Spleen (tissue), 11 donors: ENCODE data around the gene SYT14. TPM values are rescaled to one million over a fixed set of nuclear protein-coding genes. Genes with fewer than 3 reads are reported as not detected.

Experiments
- DNase-seq: peaks from one replicate; pipeline ENCODE4 v3.0.0-alpha.2; 2020
- H3K27ac ChIP-seq, 8 donors: fragments of 200-600 bp; sonication (generic) in 7 of 8; 1 replicate in 4 of 8; 2 replicates in 4 of 8; pipeline versions ENCODE4 v1.5.0 to v1.8.0; 2016 to 2021; ENCODE audit warnings: inconsistent platforms in 4 of 8, mild to moderate bottlenecking in 4 of 8, moderate library complexity in 1 of 8
- H3K27me3 ChIP-seq, 7 donors: fragments of 200-600 bp; sonication (generic) in 6 of 7; replicated peaks in 1 of 7; 1 replicate in 4 of 7; 2 replicates in 3 of 7; pipeline versions ENCODE4 v1.5.0 to v1.8.0; 2016 to 2021; ENCODE audit warnings: inconsistent platforms in 3 of 7, mild to moderate bottlenecking in 1 of 7
- H3K36me3 ChIP-seq, 6 donors: fragments of 200-600 bp; sonication (generic) in 5 of 6; 1 replicate in 4 of 6; 2 replicates in 2 of 6; pipeline versions ENCODE4 v1.5.0 to v1.8.0; 2016 to 2021; ENCODE audit warnings: inconsistent platforms in 2 of 6
- H3K4me1 ChIP-seq, 6 donors: fragments of 200-600 bp; sonication (generic) in 5 of 6; 1 replicate in 3 of 6; 2 replicates in 3 of 6; pipeline versions ENCODE4 v1.5.0 to v1.8.0; 2016 to 2021; ENCODE audit warnings: inconsistent platforms in 3 of 6
- H3K4me3 ChIP-seq, 8 donors: fragments of 200-600 bp; sonication (generic) in 7 of 8; 1 replicate in 4 of 8; 2 replicates in 4 of 8; pipeline versions ENCODE4 v1.5.0 to v1.8.0; 2016 to 2021; ENCODE audit warnings: inconsistent platforms in 4 of 8, mild to moderate bottlenecking in 4 of 8, moderate library complexity in 2 of 8
- H3K9me3 ChIP-seq, 8 donors: fragments of 200-600 bp; sonication (generic) in 7 of 8; 1 replicate in 4 of 8; 2 replicates in 4 of 8; pipeline versions ENCODE4 v1.5.0 to v1.8.0; 2016 to 2021; ENCODE audit warnings: inconsistent platforms in 4 of 8
- POLR2A ChIP-seq, 3 donors: fragments of 450-650 bp; IDR thresholded peaks; one replicate each; pipeline ENCODE4 v1.5.1; 2017; ENCODE audit warnings: antibody characterized with exemption in 3 of 3, mild to moderate bottlenecking in 1 of 3
- POLR2AphosphoS5 ChIP-seq, 3 donors: sonication (generic); formaldehyde crosslinking; IDR thresholded peaks; one replicate each; pipeline ENCODE4 v1.5.1; 2017; ENCODE audit warnings: antibody characterized with exemption in 3 of 3
- WGBS, 5 donors: extraction: QIAGEN DNeasy Blood & Tissue Kit in 3 of 5; methylation state at CpG; one replicate each; pipeline versions ENCODE4 v1.1.5 to v1.1.7; 2013 to 2018; 5-methylcytosine and 5-hydroxymethylcytosine counted together
- intact Hi-C: fragments of 100-400 bp; cut with DNase I; formaldehyde crosslinking; loops from one replicate; pipeline ENCODE4 v1.15.0; 2023; ENCODE audit warnings: low total_unique reads
- polyA plus RNA-seq, 3 donors: library from polyadenylated mRNA; stranded (reverse); fragments of 200-250 nt; gene quantifications; one replicate each; pipeline ENCODE4 v1.2.1, GENCODE V29; 2013
- total RNA-seq, 7 donors: library from RNA; depleted of rRNA in 3 of 7; stranded (reverse); fragments of >200 nt in 3 of 7; fragmentation: NEBNext Ultra II Directional in 4 of 7; extraction: Animal tissue kit (Norgen Biotek cat#: 25700) in 4 of 7; gene quantifications; one replicate each; pipeline versions ENCODE4 v1.1.0 to v1.2.1, GENCODE V29; 2016 to 2021
- TF ChIP-seq, protein P1 (sequence below), 11 experiments: fragments of 200-600 bp in 7 of 11; fragments of 450-650 bp in 4 of 11; sonication (generic) in 4 of 11; IDR thresholded peaks in 8 of 11; conservative IDR thresholded peaks in 3 of 11; 1 replicate in 7 of 11; 2 replicates in 4 of 11; pipeline versions ENCODE4 v1.4.0 to v1.8.0; 2016 to 2021; ENCODE audit warnings: antibody characterized with exemption in 11 of 11, inconsistent platforms in 4 of 11, mild to moderate bottlenecking in 1 of 11
- donor health status: healthy with polysubstance abuse.
- donor health status: DM: no; HTN: no; CAD: no; lungs with moderate emphysema.
- donor health status: DM: no; HTN: no; CAD: no.
- donor health status: Bipolar disorder and iron deficiency.
- donor health status: healthy.
- donor health status: DM: no; HTN: no; CAD: no.
- donor health status: DM: yes; HTN: yes; CAD: no.

The SYT14 gene
- total and polyA plus RNA-seq, 10 donors, result under 0.01 TPM; not detected in 9

DNA sequence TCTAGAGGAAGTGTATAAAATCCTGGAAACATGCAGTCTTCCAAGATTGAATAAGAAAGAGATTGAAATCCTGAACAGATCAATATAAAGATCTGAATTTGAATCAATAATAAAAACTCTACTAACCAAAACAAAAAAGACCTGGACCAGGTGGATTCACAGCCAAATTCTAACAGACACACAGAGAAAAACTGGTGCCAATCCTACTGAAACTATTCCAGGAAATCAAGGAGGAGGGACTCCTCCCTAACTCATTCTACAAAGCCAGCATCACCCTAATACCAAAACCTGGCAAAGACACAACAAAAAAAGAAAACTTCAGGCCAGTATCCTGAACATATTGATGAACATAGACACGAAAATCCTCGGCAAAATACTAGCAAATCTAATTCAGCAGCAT lies 58.3 kb downstream of the SYT14 start:
- WGBS, 5 donors, result 64 to 80% (median 73%) methylated on average over 2 of the region's 2 CpGs
- no peak for TF ChIP-seq POLR2AphosphoS5 (IDR thresholded peaks at IDR 0.05)
- no peak for TF ChIP-seq POLR2A (IDR thresholded peaks at IDR 0.05)
- TF ChIP-seq, protein P1, sequence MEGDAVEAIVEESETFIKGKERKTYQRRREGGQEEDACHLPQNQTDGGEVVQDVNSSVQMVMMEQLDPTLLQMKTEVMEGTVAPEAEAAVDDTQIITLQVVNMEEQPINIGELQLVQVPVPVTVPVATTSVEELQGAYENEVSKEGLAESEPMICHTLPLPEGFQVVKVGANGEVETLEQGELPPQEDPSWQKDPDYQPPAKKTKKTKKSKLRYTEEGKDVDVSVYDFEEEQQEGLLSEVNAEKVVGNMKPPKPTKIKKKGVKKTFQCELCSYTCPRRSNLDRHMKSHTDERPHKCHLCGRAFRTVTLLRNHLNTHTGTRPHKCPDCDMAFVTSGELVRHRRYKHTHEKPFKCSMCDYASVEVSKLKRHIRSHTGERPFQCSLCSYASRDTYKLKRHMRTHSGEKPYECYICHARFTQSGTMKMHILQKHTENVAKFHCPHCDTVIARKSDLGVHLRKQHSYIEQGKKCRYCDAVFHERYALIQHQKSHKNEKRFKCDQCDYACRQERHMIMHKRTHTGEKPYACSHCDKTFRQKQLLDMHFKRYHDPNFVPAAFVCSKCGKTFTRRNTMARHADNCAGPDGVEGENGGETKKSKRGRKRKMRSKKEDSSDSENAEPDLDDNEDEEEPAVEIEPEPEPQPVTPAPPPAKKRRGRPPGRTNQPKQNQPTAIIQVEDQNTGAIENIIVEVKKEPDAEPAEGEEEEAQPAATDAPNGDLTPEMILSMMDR (IDR thresholded peaks at IDR 0.05 in 8 of 11, conservative IDR thresholded peaks at IDR 0.05 in 3 of 11), result no peak
- Histone ChIP-seq H3K9me3 (no peaks in the 10 kb centered on the region), H3K4me3 (no peak overlapping the region), H3K27me3 (peaks cover 0 to 17% (median 0%) of the 10 kb centered on the region in 7 donors), H3K27ac (no peak overlapping the region), H3K4me1 (no peaks in the 10 kb centered on the region), H3K36me3 (no peaks in the 10 kb centered on the region)
- no peak for DNase-seq
- intact Hi-C loops, result no loop called here

DNA sequence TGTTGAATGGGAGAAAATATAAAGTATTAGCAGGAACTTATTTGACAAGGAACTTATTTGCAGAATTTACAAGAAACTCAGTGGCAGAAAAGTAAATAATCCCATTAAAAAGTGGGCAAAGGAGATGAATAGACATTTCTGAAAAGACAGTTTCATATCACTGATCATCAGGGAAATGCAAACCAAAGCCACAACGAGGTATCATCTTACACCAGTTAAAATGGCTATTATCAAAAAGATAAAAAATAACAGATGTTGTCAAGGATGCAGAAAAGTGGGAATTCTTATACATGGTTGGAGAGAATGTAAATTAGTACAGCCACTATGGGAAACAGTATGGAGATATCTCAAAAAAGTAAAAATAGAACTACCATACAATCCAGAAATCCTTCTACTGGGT lies 61.0 kb downstream of the SYT14 start:
- no peak for TF ChIP-seq POLR2AphosphoS5 (IDR thresholded peaks at IDR 0.05)
- TF ChIP-seq POLR2A (IDR thresholded peaks at IDR 0.05), result no peak
- TF ChIP-seq, protein P1 (IDR thresholded peaks at IDR 0.05 in 8 of 11, conservative IDR thresholded peaks at IDR 0.05 in 3 of 11), result no peak
- intact Hi-C loops, result no loop called here
- H3K27ac ChIP-seq, result no peak overlapping the region
- H3K36me3 ChIP-seq, result no peaks in the 10 kb centered on the region
- H3K9me3 ChIP-seq, result no peaks in the 10 kb centered on the region
- H3K4me1 ChIP-seq, result no peaks in the 10 kb centered on the region
- 30 to 53% (median 44%) methylated on average over 1 of the region's 1 CpG for WGBS, 5 donors
- H3K27me3 ChIP-seq, result peaks cover 0 to 6% (median 0%) of the 10 kb centered on the region in 7 donors
- DNase-seq, result no peak
- H3K4me3 ChIP-seq, result no peak overlapping the region

DNA sequence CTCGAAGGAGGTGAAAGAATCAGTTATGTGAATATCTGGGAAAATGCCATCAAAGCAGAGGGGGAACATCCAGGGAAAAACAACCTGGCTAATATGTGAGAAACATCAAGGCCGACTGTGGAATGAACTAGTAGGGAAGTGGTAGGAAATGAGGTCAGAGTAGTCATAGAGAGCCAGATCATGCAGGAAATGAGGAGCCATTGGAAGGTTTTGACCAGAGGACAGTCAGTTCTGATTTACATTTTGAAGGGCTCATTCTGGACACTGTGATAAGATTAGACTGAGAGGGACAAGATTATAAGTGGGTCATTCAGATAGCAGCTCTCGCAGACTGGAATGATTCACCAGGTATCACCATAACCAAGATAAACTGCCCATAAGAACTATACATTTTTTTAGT lies 63.7 kb downstream of the SYT14 start:
- Histone ChIP-seq H3K4me3 (no peak overlapping the region), H3K36me3 (no peaks in the 10 kb centered on the region), H3K9me3 (no peaks in the 10 kb centered on the region), H3K27me3 (peaks cover 0 to 6% (median 0%) of the 10 kb centered on the region in 7 donors), H3K4me1 (no peaks in the 10 kb centered on the region), H3K27ac (no peak overlapping the region)
- DNase-seq, result no peak
- TF ChIP-seq POLR2A (IDR thresholded peaks at IDR 0.05) (no peak), POLR2AphosphoS5 (IDR thresholded peaks at IDR 0.05) (no peak)
- TF ChIP-seq, protein P1 (IDR thresholded peaks at IDR 0.05 in 8 of 11, conservative IDR thresholded peaks at IDR 0.05 in 3 of 11), result no peak
- 60 to 77% (median 67%) methylated on average over 3 of the region's 3 CpGs for WGBS, 5 donors
- intact Hi-C loops, result no loop called here

DNA sequence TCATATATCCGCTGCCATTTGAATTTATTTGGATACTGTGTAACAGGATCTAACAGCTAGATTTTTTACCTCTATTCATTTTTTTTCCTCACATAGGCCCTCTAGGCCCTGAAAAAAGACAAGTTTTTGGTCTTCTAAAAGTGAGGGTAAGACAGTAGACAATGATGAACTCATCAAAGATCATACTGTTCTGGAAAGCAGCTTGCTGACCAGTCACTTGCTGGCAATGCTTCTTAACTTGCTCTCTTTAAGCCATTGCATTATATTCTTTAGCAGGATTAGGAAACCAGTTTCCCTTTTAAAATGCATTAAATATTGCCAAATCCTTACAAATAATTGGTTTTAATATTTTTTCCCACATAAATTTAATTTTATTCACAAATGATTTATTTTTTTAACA lies 65.5 kb downstream of the SYT14 start:
- H3K27ac ChIP-seq, result no peak overlapping the region
- TF ChIP-seq POLR2A (IDR thresholded peaks at IDR 0.05) (no peak), POLR2AphosphoS5 (IDR thresholded peaks at IDR 0.05) (no peak)
- TF ChIP-seq, protein P1 (IDR thresholded peaks at IDR 0.05 in 8 of 11, conservative IDR thresholded peaks at IDR 0.05 in 3 of 11), result no peak
- no peaks in the 10 kb centered on the region for H3K36me3 ChIP-seq
- H3K4me3 ChIP-seq, result no peak overlapping the region
- 89 to 95% (median 93%) methylated on average over 1 of the region's 1 CpG for WGBS, 5 donors
- no peaks in the 10 kb centered on the region for H3K4me1 ChIP-seq
- no peaks in the 10 kb centered on the region for H3K27me3 ChIP-seq
- intact Hi-C loops, result no loop called here
- no peaks in the 10 kb centered on the region for H3K9me3 ChIP-seq
- no peak for DNase-seq
